Osteoblast (primary cell): ENCODE measurements around the gene ACACA. TPM values are rescaled to one million over a fixed set of nuclear protein-coding genes. Genes with fewer than 3 reads are reported as not detected.

Experiments used
- DNase-seq: peaks from one replicate; pipeline ENCODE4 v3.0.0; 2011; ENCODE audit warnings: low spot score, mixed read lengths; ENCODE audit not compliant: insufficient read length; ENCODE audit errors: missing footprints
- H2AFZ ChIP-seq: 2 replicates; pipeline ENCODE4 v1.6.0; 2011; ENCODE audit warnings: mild to moderate bottlenecking, low read length
- H3K27ac ChIP-seq: 2 replicates; pipeline ENCODE4 v1.5.1; 2011; ENCODE audit warnings: mild to moderate bottlenecking, low read depth, low read length, moderate library complexity
- H3K27me3 ChIP-seq: 2 replicates; pipeline ENCODE4 v1.6.0; 2012; ENCODE audit warnings: mild to moderate bottlenecking, control low read depth, inconsistent platforms, low read length, moderate library complexity; ENCODE audit not compliant: insufficient read depth
- H3K36me3 ChIP-seq: 2 replicates; pipeline ENCODE4 v1.5.1; 2011; ENCODE audit warnings: mild to moderate bottlenecking, low read length, control low read depth, moderate library complexity; ENCODE audit not compliant: insufficient read depth
- H3K4me1 ChIP-seq: 2 replicates; pipeline ENCODE4 v1.5.1; 2011; ENCODE audit warnings: mild to moderate bottlenecking, low read length, control low read depth, moderate library complexity; ENCODE audit not compliant: insufficient read depth
- H3K4me2 ChIP-seq: 2 replicates; pipeline ENCODE4 v1.6.0; 2011; ENCODE audit warnings: mild to moderate bottlenecking, low read length; ENCODE audit not compliant: insufficient read depth
- H3K4me3 ChIP-seq: fragments of 200-600 bp; sonication (generic); 3 replicates; pipeline ENCODE4 v1.5.1; 2012; ENCODE audit warnings: mild to moderate bottlenecking, low read length, inconsistent platforms; ENCODE audit not compliant: insufficient read depth
- H3K79me2 ChIP-seq: 2 replicates; pipeline ENCODE4 v1.6.0; 2012; ENCODE audit warnings: mild to moderate bottlenecking, low read length, control low read depth, inconsistent platforms; ENCODE audit not compliant: insufficient read depth
- H3K9me3 ChIP-seq: 2 replicates; pipeline ENCODE4 v1.5.1; 2011; ENCODE audit warnings: low read depth, low read length, control low read depth
- H4K20me1 ChIP-seq: 2 replicates; pipeline ENCODE4 v1.6.0; 2012; ENCODE audit warnings: mild to moderate bottlenecking, low read length, control low read depth; ENCODE audit not compliant: insufficient read depth
- total RNA-seq: library from RNA; depleted of rRNA; stranded (reverse); fragments of >200 nt; gene quantifications from 2 replicates; pipeline ENCODE4 v1.2.3, GENCODE V29; 2012
- TF ChIP-seq, protein P1 (sequence below): IDR thresholded peaks from 2 replicates; pipeline ENCODE4 v1.5.1; 2011; ENCODE audit warnings: mild to moderate bottlenecking, low read depth, low read length, moderate library complexity; ENCODE audit errors: extremely low read depth

The ACACA gene
- total RNA-seq, 1 donor, result 78.9 TPM

DNA sequence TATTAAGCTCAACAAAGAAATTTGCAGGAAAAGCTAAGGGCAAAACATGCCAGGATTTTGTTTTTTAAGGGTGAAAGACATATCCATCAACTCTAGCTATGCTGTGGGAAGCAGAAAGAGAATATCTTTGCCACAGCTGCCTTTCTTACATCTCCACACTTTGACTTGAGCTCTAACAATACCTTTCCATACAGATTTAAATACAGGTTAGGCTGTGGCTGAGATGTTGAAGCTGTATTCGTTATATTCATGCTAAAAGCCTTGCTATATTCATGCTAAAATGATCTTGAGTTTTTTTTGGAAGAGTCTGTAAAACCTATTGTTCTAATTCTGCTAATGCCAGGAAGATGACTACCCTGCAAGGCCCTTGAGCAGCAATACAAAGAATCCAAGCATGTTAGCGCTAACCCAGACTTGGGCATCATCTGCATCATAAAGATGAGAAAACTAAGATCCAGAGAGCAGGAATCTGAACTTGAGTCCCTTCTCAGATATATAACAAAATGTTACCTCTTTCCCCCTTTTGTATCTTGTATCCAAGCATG, 235.7 kb downstream of the ACACA start:
- no peaks in the 10 kb centered on the region for H3K79me2 ChIP-seq
- H3K4me1 ChIP-seq, result peaks cover 2% of the 10 kb centered on the region
- TF ChIP-seq, protein P1, sequence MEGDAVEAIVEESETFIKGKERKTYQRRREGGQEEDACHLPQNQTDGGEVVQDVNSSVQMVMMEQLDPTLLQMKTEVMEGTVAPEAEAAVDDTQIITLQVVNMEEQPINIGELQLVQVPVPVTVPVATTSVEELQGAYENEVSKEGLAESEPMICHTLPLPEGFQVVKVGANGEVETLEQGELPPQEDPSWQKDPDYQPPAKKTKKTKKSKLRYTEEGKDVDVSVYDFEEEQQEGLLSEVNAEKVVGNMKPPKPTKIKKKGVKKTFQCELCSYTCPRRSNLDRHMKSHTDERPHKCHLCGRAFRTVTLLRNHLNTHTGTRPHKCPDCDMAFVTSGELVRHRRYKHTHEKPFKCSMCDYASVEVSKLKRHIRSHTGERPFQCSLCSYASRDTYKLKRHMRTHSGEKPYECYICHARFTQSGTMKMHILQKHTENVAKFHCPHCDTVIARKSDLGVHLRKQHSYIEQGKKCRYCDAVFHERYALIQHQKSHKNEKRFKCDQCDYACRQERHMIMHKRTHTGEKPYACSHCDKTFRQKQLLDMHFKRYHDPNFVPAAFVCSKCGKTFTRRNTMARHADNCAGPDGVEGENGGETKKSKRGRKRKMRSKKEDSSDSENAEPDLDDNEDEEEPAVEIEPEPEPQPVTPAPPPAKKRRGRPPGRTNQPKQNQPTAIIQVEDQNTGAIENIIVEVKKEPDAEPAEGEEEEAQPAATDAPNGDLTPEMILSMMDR, result no peak
- H3K9me3 ChIP-seq, result no peaks in the 10 kb centered on the region
- no peaks in the 10 kb centered on the region for H4K20me1 ChIP-seq
- no peak overlapping the region for H2AFZ ChIP-seq
- DNase-seq, result no peak
- no peak overlapping the region for H3K27ac ChIP-seq
- no peaks in the 10 kb centered on the region for H3K27me3 ChIP-seq
- H3K4me2 ChIP-seq, result no peak overlapping the region
- H3K4me3 ChIP-seq, result no peak overlapping the region
- no peaks in the 10 kb centered on the region for H3K36me3 ChIP-seq

DNA sequence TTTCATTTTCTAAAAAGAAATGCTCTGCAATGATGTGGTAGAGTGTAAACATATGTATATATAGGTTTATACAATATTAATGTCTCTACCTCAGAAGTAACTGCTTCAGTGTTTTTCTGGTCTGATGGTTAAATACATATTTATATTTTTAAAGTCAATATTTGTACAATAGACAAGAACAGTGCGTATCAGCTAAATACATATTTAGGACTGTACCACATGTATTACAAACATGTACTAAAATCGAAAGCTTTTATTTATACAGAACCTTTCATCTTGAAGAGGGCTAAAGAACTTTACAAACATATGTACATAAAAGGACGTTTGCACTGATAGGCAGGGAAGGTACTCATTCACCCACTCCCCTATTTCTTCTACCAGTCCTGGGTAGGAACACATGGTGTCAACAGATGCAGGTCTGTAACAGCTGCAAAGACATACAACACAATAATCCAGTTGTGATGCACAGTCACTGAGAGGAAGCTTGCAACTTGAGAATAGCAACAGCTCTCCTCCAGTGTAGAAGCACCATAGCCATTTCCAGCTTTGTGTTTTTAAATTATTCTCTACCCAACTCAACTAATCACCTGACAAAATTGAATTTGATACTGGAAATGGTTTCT, 237.8 kb downstream of the ACACA start:
- no peak overlapping the region for H3K4me3 ChIP-seq
- no peaks in the 10 kb centered on the region for H3K79me2 ChIP-seq
- H3K4me1 ChIP-seq, result no peaks in the 10 kb centered on the region
- H3K27me3 ChIP-seq, result no peaks in the 10 kb centered on the region
- H4K20me1 ChIP-seq, result no peaks in the 10 kb centered on the region
- TF ChIP-seq, protein P1, result no peak
- H3K36me3 ChIP-seq, result no peaks in the 10 kb centered on the region
- no peaks in the 10 kb centered on the region for H3K9me3 ChIP-seq
- no peak overlapping the region for H2AFZ ChIP-seq
- H3K27ac ChIP-seq, result no peak overlapping the region
- no peak overlapping the region for H3K4me2 ChIP-seq
- DNase-seq, result no peak

DNA sequence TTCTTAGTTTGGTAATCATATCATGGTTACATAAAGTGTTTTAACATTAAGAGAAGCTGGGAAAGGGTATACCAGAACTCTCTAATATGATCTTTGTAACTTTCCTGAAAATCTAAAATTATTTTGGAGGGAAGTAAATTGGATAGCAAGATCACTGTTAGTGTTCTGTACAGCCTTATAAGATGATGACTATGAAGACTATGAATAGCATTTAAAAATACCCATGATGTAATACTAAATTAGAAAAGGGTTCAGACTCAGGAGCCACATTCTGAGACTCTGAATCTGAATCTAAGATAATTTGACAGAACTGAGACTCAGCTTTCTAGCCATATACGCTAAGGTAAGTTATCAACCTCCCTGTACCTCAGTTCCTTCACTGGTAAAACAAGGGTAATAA, 238.9 kb downstream of the ACACA start:
- H3K4me1 ChIP-seq, result no peaks in the 10 kb centered on the region
- TF ChIP-seq, protein P1, result no peak
- no peak overlapping the region for H3K4me2 ChIP-seq
- DNase-seq, result no peak
- no peaks in the 10 kb centered on the region for H3K27me3 ChIP-seq
- H3K36me3 ChIP-seq, result no peaks in the 10 kb centered on the region
- no peak overlapping the region for H3K4me3 ChIP-seq
- H3K79me2 ChIP-seq, result no peaks in the 10 kb centered on the region
- H4K20me1 ChIP-seq, result no peaks in the 10 kb centered on the region
- no peak overlapping the region for H2AFZ ChIP-seq
- no peaks in the 10 kb centered on the region for H3K9me3 ChIP-seq
- no peak overlapping the region for H3K27ac ChIP-seq

DNA sequence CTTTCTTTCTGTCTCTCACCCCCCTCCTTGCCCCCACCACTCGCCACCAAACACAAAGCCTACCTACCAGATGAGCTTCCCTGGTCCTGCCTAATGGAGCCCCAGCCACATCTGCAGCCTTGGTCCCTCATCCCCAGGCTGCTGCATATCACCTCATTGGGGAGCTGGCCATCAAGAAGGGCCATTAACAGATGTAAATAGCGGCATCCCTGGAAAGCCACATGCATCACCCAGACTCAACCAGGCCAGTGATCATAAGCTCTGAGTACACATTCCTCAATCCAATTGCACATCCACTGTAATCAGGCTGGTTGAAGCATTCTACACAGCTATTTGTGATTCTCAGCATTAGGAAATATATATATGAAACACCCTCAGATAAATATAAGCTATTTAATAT, 242.6 kb downstream of the ACACA start:
- H3K79me2 ChIP-seq, result no peaks in the 10 kb centered on the region
- TF ChIP-seq, protein P1, result no peak
- no peaks in the 10 kb centered on the region for H3K4me1 ChIP-seq
- no peak for DNase-seq
- H3K4me3 ChIP-seq, result no peak overlapping the region
- H4K20me1 ChIP-seq, result no peaks in the 10 kb centered on the region
- no peaks in the 10 kb centered on the region for H3K27me3 ChIP-seq
- no peak overlapping the region for H3K4me2 ChIP-seq
- no peaks in the 10 kb centered on the region for H3K9me3 ChIP-seq
- H2AFZ ChIP-seq, result no peak overlapping the region
- peaks cover 3% of the 10 kb centered on the region for H3K36me3 ChIP-seq
- no peak overlapping the region for H3K27ac ChIP-seq
